Measurements from ENCODE around the gene CACNA1D.

CACNA1D gene

GRCh38 chr3:53691349-53691748 lies 196.9 kb downstream of the CACNA1D start:
- no peak overlapping the region for H3K4me3 ChIP-seq (replicated peaks; ENCODE audit: low read depth, low read length)

DNA sequence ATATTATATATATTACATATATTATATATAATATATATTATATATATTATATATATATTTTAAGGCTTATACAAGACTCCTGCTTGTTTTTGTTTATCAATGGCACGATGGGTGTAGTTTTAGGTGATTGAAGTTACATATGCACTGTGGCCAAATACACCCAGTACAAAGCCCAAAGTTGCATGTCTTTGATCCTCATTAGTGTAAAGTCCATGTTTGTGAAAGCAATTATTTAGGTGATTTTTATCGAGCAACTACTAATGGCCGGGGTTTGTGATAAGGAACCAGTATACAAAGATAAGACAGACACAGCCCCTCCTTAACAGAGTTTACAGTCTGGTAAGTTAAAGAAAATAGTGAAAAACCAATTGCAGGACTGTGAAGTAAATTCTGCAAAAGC lies 197.5 kb downstream of the CACNA1D start:
- no peak for TF ChIP-seq CTCF (IDR thresholded peaks at IDR 0.05; ENCODE audit: low read depth, low read length, missing control alignments)
- no peak overlapping the region for H3K4me3 ChIP-seq (replicated peaks; ENCODE audit: low read depth, low read length)
- no peak for DNase-seq (ENCODE audit: extremely low read depth, low read depth)

More at GRCh38 chr3:53691349-53691748, 196.9 kb downstream of the CACNA1D start:
- DNase-seq (ENCODE audit: extremely low read depth, low read depth), result no peak
- no peak for TF ChIP-seq CTCF (IDR thresholded peaks at IDR 0.05; ENCODE audit: low read depth, low read length, missing control alignments)

DNA sequence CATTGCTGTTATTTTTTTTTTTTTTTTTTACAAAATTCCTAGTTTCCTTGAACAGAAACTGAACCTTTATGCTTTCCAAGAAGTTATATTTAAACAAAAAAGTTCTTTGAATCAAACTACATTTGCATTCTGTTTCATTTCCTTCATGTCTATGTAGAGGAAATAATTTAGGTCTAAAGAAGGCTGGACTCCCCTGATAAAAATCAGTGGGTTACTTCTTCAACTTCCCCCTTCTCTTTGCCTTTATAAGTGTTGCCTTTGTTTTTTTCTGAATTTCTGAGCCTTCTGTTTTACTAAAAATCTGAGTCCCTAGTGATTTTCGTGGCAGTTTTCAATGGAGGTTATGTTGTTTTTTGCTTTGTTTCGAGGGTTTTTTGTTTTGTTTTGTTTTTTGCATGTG lies 199.0 kb downstream of the CACNA1D start:
- no peak for DNase-seq (ENCODE audit: extremely low read depth, low read depth)
- H3K4me3 ChIP-seq (replicated peaks; ENCODE audit: low read depth, low read length), result no peak overlapping the region
- TF ChIP-seq CTCF (IDR thresholded peaks at IDR 0.05; ENCODE audit: low read depth, low read length, missing control alignments), result no peak

DNA sequence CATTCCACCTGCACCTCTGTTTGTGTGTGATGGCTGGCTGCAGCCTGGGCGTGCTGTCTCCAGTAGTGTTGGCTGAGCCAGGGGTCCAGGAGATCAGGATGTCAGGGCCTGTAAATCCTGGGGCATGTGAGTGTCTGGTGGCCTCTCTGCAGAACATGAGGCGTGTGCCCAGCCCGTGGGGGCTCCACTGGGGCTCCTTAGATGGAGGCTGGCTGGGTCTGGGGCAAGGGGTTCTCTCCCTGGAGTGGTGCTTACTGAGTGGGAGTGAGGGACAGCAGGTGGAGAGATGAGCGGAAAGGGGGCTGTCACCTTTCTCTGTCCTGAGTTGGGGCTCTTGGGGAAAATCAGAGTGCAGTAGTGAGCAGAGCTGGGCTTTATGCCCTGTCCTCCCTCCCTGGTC lies 199.6 kb downstream of the CACNA1D start:
- no peak for DNase-seq (ENCODE audit: extremely low read depth, low read depth)
- TF ChIP-seq CTCF (IDR thresholded peaks at IDR 0.05; ENCODE audit: low read depth, low read length, missing control alignments), result no peak
- H3K4me3 ChIP-seq (replicated peaks; ENCODE audit: low read depth, low read length), result no peak overlapping the region

GRCh38 chr3:53694666-53695323 lies 200.4 kb downstream of the CACNA1D start:
- no peak overlapping the region for H3K4me3 ChIP-seq (replicated peaks; ENCODE audit: low read depth, low read length)
- no peak for TF ChIP-seq CTCF (IDR thresholded peaks at IDR 0.05; ENCODE audit: low read depth, low read length, missing control alignments)
- DNase-seq (ENCODE audit: extremely low read depth, low read depth), result no peak

GRCh38 chr3:53695324-53695690 lies 200.9 kb downstream of the CACNA1D start:
- no peak for TF ChIP-seq CTCF (IDR thresholded peaks at IDR 0.05; ENCODE audit: low read depth, low read length, missing control alignments)
- no peak overlapping the region for H3K4me3 ChIP-seq (replicated peaks; ENCODE audit: low read depth, low read length)
- no peak for DNase-seq (ENCODE audit: extremely low read depth, low read depth)
